ENCODE data around the gene MEIS2.

Gene MEIS2

DNA sequence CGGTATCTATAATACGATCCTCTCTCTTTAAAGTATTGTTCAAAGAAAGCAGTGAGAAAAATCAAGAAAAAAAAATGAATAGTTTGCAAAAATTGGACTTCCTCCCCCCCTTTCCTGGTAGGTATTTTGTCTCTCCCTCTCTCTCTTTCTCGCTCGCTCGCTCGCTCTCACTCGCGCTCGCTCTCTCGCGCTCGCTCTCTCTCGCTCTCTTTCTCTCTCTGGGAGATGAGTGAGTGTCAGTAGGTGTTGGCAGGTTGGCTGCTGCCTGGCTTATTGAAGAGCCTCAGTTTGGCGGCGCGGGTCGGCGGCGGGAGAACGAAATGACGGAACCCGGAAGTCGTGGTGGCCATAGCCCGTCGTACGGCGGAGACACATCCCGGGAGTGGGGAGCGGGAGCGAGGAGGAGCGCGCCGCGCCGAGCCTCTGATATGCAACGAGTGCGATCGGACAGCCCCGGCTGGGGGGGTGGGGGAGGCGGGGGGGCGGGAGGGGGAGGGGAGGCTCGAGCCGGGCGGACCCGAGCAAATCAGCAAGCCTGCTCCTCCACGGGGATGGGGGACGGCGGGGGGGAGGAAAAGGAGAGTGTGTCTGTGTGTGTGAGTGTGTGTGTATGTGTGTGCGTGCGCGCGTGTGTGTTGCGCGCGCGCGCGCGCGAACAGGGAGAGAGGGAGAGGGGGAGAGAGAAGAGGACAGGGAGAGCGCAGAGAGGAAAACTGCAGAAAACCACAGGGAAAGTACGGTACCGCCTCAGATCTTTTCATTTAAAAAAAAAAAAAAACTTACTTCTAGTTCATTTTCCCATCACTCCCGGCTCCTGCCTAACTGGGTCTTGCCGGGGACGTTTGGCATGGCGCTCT lies at the start of gene MEIS2:
TSS of gene MEIS2 (minus strand) at position 441 of the 857 bp plus-strand sequence. CDS start 1,083 bp downstream, outside the sequence.
- no peak for DNase-seq

- no peak for DNase-seq
Measured at GRCh38 chr15:37149146-37149545, 48.8 kb upstream of the MEIS2 start.

GRCh38 chr15:37148714-37149113 lies 48.4 kb upstream of the MEIS2 start:
- DNase-seq = no peak

GRCh38 chr15:37143351-37143750 lies 43.0 kb upstream of the MEIS2 start:
- no peak for DNase-seq

- DNase-seq = no peak
Measured at GRCh38 chr15:37142371-37142770, 42.0 kb upstream of the MEIS2 start.

DNA sequence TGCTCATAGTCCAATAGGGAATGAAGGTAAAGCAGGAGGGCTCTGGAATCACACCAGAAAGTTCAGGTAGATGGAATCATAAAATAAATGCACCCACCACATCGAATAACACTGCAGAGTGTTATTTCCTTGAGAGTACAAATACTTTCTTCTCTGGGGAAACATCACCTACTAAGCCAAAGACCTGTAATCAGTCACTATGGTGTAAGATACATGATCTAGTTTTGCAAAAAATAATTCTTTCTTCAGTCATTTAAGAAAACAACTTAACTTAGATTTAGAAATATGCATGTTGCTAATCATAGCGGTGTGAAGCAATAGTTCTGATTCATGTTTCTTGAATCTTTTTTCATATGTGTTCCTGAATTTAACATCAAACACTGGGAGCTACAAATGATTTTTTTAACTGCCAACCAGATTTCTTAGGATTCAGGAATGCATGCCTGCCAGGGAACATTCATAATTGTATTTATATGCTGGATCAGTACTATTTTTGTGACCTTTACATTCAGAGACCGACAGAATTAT lies 40.2 kb upstream of the MEIS2 start:
- no peak for DNase-seq

DNA sequence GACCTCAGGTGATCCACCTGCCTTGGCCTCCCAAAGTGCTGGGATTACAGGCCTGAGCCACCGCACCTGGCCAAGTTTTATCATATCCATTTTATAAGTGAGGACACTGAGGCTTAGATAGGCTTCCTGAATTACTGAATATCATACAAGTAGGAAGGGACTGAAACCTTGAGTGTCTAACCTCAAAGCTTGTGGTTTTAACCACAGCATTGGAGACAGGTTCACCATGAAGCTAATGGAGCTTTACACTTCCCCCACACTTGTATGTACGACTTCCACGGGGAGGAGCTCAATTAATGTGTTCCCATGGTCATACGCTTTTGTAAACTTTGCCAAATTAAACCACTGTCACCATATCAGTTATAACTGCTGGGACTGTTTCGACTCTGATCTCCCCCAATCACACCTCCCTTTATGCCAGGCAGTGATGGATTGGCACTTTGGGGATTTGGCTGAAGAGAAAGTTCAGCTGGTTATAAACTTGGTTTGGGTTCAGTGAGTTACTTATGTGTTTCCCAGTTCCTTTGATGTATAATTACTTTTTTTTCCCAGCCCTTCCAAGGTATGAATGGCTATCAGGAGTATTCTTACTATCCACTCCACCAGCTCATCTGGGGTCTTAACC lies 38.4 kb upstream of the MEIS2 start:
- DNase-seq = no peak

DNA sequence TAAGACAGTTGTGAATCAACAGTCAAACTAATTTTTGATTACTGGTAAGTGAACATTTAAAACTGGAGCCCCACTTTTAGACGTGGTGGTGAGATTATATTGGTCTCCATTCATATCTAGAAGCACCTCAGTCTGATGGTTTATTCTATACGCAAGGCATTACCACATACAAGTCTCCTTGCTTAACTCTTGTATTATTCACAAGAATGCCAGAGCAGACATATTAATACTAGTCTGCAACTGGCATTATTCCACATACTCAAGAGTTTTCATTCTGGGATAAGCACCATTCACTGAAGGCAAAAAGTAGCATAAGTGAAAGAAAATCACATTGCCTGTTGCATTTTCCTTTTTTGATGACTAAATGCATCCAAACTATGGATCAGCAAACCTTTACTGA lies 36.9 kb upstream of the MEIS2 start:
- no peak for DNase-seq

- DNase-seq = no peak
Measured at GRCh38 chr15:37136666-37137065, 36.3 kb upstream of the MEIS2 start.

- DNase-seq = no peak
Measured at GRCh38 chr15:37135225-37135624, 34.9 kb upstream of the MEIS2 start.

DNA sequence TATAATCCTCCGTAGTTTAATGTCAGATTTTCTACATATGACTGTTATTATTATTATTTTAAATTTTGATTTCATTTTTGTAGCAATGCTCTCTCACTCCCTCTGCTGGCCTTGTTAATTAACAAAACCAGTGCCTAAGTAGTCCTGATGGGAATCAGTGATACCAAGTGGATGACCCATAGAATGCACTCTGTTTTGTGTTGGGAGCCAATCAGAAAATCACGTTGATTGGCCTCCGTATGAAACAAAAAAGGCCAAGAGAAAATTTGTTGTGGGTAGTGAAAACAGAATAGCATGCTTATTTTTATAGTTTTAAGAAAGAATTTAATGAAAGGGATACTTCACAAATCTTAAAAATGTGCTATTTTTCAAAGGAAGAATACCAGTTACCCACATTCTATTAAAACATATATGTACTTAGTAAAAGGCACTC lies 34.4 kb upstream of the MEIS2 start:
- no peak for DNase-seq

- DNase-seq = no peak
Measured at GRCh38 chr15:37134244-37134643, 33.9 kb upstream of the MEIS2 start.

GRCh38 chr15:37133602-37134001 lies 33.3 kb upstream of the MEIS2 start:
- no peak for DNase-seq

- DNase-seq = no peak
Measured at GRCh38 chr15:37132826-37133417, 32.6 kb upstream of the MEIS2 start.

- no peak for DNase-seq
Measured at GRCh38 chr15:37131621-37132020, 31.3 kb upstream of the MEIS2 start.

- no peak for DNase-seq
Measured at GRCh38 chr15:37130356-37130755, 30.0 kb upstream of the MEIS2 start.

GRCh38 chr15:37125143-37125542 lies 24.8 kb upstream of the MEIS2 start:
- no peak for DNase-seq

- no peak for DNase-seq
Measured at GRCh38 chr15:37124331-37124730, 24.0 kb upstream of the MEIS2 start.

GRCh38 chr15:37122703-37123102 lies 22.4 kb upstream of the MEIS2 start:
- no peak for DNase-seq

GRCh38 chr15:37121492-37121891 lies 21.1 kb upstream of the MEIS2 start:
- no peak for DNase-seq

DNA sequence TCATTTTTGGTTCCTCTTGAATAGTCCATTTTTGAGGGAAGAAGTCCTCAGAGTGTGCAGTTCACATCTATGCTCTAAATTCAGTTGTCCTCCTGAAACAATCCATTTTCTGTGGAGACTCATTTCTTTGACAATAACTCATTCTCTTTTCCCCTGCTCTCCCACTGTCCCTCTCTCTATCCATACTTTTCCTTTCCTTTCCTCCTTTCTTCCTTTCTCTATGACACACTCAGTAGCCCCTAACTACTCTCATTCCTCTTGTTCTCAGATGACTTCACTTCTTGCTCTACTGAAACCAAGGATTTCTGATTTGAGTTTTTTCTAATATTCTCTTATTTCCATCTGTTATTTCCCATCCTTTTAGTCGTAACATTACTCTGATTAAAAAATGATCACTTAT lies 16.7 kb upstream of the MEIS2 start:
- no peak for DNase-seq

- DNase-seq = no peak
Measured at GRCh38 chr15:37115538-37115937, 15.2 kb upstream of the MEIS2 start.

- DNase-seq = no peak
Measured at GRCh38 chr15:37112971-37113670, 12.8 kb upstream of the MEIS2 start.
